Activated T-cell treated with anti-CD3 and anti-CD28 coated beads, Interleukin-2, amount 50 U/mL, for 24 hours (primary cell): ENCODE data around the gene PPP2R1B.

Experiments
- DNase-seq: peaks from one replicate; pipeline ENCODE4 v3.0.0-alpha.2; 2020
- H3K27ac Mint-ChIP-seq: 2 replicates; pipeline ENCODE4 v1.8.0; 2020; ENCODE audit warnings: mild to moderate bottlenecking, mixed read lengths
- H3K27me3 Mint-ChIP-seq: 2 replicates; pipeline ENCODE4 v1.8.0; 2020; ENCODE audit warnings: mixed read lengths
- H3K36me3 Mint-ChIP-seq: 2 replicates; pipeline ENCODE4 v1.8.0; 2020; ENCODE audit warnings: low read depth, mixed read lengths
- H3K4me1 Mint-ChIP-seq: 2 replicates; pipeline ENCODE4 v1.8.0; 2020; ENCODE audit warnings: low read depth, mixed read lengths
- H3K4me3 Mint-ChIP-seq: 2 replicates; pipeline ENCODE4 v1.8.0; 2020; ENCODE audit warnings: mild to moderate bottlenecking, moderate library complexity, mixed read lengths
- H3K9me3 Mint-ChIP-seq: 2 replicates; pipeline ENCODE4 v1.8.0; 2020; ENCODE audit warnings: mixed read lengths

The PPP2R1B gene

DNA sequence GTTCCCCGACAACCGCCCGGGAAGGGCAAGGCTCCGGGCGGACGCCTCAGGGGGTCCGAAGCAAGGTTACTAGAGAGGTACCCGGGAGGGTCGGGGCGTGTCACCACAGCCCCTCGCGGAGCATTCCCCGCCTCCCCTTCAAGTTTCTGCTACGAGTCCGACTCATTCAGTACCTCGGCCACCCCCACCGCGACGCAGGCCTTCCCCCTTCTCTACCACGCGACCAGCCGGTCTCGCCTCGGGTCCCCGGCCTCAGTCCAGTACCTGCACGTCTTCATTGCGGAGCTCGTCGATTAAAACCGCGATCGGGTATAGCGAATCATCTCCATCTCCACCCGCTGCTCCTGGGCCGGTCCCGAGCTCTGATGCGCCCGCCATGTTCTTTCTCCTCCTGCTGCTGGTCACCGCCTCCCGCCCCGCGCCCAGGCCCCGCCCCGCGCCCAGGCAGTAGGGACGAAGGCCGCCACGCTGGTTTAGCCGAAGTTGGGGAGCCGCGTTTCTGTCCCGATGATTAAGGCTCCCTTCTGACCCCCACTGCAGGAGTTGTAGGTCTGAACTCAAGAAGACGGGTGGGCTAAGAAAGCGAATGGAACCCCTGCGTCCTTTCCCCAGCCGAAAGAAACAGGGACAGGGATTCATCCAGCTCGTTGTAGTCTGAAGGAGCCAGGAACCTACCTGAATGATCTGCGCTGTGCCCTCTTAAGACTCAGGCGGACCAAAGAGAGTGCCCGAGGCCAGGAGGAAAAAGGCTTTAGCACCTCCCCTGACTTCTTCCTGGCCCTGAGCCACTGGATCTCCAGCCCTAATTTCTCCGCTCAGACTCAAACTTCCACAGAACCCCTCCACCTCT is at the start of gene PPP2R1B:
TSS of gene PPP2R1B (minus strand) at position 406 of the 850 bp plus-strand sequence. CDS start at position 378, 28 bp downstream.
- DNase-seq = peak; percentile 84
- H3K4me3 Mint-ChIP-seq = peak within 1 kb of the TSS; percentile 100

DNA sequence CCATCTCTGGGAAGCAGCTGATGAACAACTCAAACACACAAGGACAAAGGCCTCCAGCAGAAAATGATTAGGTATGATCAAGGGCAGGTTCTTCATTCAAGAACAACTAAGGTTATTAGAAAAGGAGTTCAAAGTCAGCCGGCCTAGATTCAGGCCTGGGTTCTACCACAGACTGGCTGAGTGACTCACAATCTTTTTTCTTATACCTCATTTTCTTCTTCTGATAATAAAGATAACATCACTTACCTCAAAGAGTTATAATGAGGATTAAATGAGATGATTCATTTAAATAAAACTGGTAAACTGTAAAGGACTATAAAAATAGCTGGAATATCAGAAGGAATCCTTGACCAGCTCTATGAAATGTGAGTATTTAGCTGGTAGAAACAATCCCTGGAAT is 49.3 kb upstream of the PPP2R1B start:
- Mint-ChIP-seq H3K36me3 (peaks cover 60% of the 10 kb centered on the region), H3K27me3 (no peaks in the 10 kb centered on the region), H3K27ac (no peak overlapping the region), H3K4me1 (peaks cover 9% of the 10 kb centered on the region), H3K9me3 (no peaks in the 10 kb centered on the region), H3K4me3 (no peak overlapping the region)
- no peak for DNase-seq

More for the DNA sequence above, at the start of gene PPP2R1B:
- Mint-ChIP-seq H3K27ac (peak within 1 kb of the TSS; percentile 99), H3K9me3 (no peaks in the 10 kb centered on the region), H3K27me3 (no peaks in the 10 kb centered on the region), H3K4me1 (peaks cover 39% of the 10 kb centered on the region), H3K36me3 (peaks cover 47% of the 10 kb centered on the region)

DNA sequence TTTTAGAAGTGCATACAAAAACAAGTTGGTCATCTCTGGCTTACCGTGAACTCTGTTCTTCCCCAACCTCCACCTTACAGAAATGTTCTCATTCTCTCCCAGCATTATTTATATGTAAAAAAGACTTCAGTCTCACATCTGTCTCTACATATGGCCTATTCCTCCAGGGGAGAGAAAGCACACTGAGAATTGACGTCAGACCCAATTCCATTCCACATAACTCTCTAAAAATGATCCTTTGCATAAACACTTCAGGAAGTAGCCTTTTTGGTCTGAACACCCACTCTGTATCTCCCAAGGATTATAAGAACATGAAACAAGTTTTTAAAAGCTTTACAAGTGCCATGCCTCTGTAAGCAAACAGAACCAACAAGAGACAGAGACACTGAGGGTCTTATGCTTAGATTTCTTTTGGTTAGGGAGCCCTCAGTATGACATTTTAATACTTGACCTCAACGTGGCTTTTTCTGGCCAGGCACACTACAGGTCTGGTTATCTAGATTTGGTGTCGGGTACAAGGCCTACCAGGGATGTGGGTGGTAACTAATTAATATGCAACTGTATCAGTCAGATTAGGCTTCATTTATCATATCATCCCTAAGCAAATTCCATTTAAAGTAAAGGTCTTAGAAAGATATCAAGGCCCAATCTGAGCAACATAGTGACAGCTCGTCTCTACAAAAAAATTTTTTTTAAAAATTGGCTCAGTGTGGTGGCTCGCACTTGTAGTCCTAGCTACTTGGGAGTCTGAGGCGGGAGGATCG is 48.5 kb upstream of the PPP2R1B start:
- no peak overlapping the region for H3K27ac Mint-ChIP-seq
- peaks cover 56% of the 10 kb centered on the region for H3K36me3 Mint-ChIP-seq
- H3K9me3 Mint-ChIP-seq = no peaks in the 10 kb centered on the region
- no peaks in the 10 kb centered on the region for H3K27me3 Mint-ChIP-seq
- H3K4me3 Mint-ChIP-seq = no peak overlapping the region
- no peak for DNase-seq
- peaks cover 9% of the 10 kb centered on the region for H3K4me1 Mint-ChIP-seq

DNA sequence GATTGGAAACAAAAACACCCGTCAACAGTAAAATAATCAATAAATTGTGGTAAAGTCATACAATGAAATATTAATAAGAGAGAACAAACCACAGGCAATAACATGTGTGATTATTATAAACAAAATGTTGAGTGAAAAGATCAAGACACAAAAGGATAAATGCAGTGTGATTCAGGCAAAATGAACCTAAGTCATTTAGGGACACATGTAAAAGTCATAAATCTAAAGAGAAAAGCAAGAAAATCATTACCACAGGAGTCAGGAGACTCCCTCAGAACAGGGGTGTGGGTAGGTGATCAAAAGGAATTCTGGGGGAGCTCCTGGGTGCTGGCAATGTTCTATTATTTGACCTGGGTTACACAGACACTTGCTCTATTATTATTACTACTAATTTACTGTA is 47.9 kb upstream of the PPP2R1B start:
- H3K27me3 Mint-ChIP-seq = no peaks in the 10 kb centered on the region
- no peak overlapping the region for H3K27ac Mint-ChIP-seq
- H3K9me3 Mint-ChIP-seq = no peaks in the 10 kb centered on the region
- peaks cover 9% of the 10 kb centered on the region for H3K4me1 Mint-ChIP-seq
- peaks cover 60% of the 10 kb centered on the region for H3K36me3 Mint-ChIP-seq
- H3K4me3 Mint-ChIP-seq = no peak overlapping the region
- no peak for DNase-seq

DNA sequence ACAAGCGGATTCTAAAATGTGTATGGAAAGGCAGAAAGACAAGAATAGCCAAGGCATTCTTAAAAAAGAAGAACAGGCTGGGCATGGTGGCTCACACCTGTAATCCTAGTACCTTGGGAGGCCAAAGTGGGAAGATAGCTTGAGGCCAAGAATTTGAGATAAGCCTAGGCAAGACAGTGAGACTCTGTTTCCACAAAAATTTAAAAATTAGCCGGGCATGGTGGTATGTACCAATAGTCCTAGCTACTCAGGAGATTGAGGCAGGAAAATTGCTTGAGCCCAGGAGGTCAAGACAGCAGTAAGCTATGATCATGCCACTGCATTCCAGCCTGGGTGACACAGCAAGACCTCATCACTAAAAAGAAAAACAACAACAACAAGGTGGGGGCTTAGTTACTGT is 46.0 kb upstream of the PPP2R1B start:
- H3K4me1 Mint-ChIP-seq = peaks cover 9% of the 10 kb centered on the region
- H3K9me3 Mint-ChIP-seq = no peaks in the 10 kb centered on the region
- no peak overlapping the region for H3K27ac Mint-ChIP-seq
- H3K4me3 Mint-ChIP-seq = no peak overlapping the region
- H3K27me3 Mint-ChIP-seq = no peaks in the 10 kb centered on the region
- no peak for DNase-seq
- H3K36me3 Mint-ChIP-seq = peaks cover 71% of the 10 kb centered on the region

DNA sequence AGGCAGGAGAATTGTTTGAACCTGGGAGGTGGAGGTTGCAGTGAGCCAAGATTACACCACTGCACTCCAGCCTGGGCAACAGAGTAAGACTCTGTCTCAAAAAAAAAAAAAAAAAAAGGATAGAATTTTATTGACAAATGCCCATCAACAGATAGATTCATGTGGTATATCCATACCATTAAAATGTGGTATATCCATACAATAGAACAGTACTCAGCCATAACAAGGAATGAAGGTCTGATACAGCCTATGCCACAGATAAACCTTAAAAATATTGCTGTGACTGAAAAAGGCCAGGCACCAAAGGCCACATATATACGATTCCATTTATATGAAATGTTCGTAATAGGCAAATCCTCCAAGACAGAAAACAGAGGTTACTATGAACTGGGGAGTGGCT is 45.3 kb upstream of the PPP2R1B start:
- no peak for DNase-seq
- Mint-ChIP-seq H3K27ac (no peak overlapping the region), H3K4me1 (peaks cover 9% of the 10 kb centered on the region), H3K4me3 (no peak overlapping the region), H3K36me3 (peaks cover 72% of the 10 kb centered on the region), H3K9me3 (no peaks in the 10 kb centered on the region), H3K27me3 (no peaks in the 10 kb centered on the region)

DNA sequence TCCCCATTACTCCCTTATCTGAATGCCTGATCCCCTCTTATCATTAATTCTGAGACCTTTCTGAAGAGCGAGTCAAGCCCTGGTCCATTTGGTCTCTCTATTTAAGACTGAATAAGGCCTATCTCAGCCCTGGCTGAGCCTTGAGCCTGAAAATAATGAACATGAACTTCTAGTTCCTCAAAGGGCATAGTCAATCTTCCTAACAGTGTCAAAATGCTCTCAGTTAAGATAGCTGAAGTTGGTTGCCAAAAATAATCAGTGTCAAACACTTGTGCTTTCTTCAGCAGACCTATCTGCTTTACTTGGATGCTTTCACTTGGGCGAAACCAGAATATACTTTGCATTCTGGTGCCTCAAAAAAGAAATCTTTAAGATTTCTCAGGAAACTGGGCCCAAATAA is 42.6 kb upstream of the PPP2R1B start:
- DNase-seq = no peak
- Mint-ChIP-seq H3K27me3 (no peaks in the 10 kb centered on the region), H3K36me3 (peaks cover 74% of the 10 kb centered on the region), H3K9me3 (no peaks in the 10 kb centered on the region), H3K4me3 (no peak overlapping the region), H3K4me1 (no peaks in the 10 kb centered on the region), H3K27ac (peak overlapping the region; percentile 2)

DNA sequence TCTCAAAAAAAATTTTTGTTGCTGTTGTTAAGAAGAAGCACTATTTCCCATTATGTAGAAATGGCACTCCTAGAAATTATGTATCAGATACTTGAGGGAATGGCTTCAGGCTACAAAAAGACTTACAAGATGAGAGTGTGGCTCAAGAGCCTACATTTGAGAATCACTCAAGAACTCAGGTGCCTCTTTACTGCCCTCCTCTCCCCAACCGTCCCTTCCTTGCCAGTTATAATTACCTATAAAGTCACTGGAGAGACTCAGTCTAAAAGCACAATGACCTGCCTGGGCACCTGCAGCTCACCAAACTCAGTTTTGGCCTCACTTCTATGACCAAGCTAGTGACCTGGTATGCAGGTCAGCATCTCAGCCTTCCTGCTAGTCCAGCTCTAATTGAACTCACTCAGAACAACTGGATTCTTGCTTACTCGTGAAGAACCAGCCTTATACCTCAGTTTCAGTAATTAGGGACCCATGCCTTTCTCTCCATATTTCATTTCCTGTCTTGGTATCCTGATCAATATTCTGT is 41.9 kb upstream of the PPP2R1B start:
- no peaks in the 10 kb centered on the region for H3K4me1 Mint-ChIP-seq
- H3K27me3 Mint-ChIP-seq = no peaks in the 10 kb centered on the region
- no peak overlapping the region for H3K4me3 Mint-ChIP-seq
- H3K27ac Mint-ChIP-seq = no peak overlapping the region
- no peak for DNase-seq
- H3K36me3 Mint-ChIP-seq = peaks cover 77% of the 10 kb centered on the region
- no peaks in the 10 kb centered on the region for H3K9me3 Mint-ChIP-seq

DNA sequence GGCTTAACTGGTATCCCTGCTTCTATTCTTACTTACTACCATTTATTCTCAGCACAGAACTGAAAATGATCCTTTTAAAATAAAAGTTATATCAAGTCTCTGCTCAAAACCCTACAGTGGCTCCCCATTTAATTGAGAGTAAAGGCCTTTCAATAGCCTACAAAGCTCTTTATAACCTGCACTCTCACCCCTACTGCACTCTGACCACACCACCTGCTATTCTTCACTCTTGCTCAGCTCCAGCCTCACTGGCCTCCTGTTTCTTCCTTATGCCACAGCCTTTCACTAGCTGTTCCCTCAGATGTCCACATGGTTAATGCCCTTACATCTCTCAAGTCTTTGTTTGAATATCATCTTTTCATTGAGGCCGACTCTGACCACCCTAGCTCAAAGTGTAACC is 40.9 kb upstream of the PPP2R1B start:
- peaks cover 80% of the 10 kb centered on the region for H3K36me3 Mint-ChIP-seq

DNA sequence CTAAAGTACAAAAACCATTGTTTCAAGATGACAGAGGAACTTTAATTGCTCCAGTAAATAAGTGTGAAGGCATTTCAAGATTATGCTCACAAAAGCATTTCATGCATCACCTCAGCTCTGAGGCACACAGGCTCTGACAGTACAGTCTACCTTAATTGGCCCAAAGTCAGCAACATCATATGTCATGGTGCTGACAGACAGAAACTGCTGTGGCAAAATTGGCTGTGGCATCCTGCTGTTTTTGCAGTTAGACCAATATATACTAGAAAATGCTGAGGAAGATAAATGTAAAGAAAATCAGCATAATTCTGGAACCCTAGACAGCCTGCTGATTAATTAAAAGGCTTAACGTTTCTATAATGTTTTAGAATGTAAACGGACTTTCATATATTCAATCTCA is 34.9 kb upstream of the PPP2R1B start:
- no peak overlapping the region for H3K4me3 Mint-ChIP-seq
- DNase-seq = no peak
- H3K4me1 Mint-ChIP-seq = peaks cover 4% of the 10 kb centered on the region
- peaks cover 2% of the 10 kb centered on the region for H3K9me3 Mint-ChIP-seq
- H3K27me3 Mint-ChIP-seq = no peaks in the 10 kb centered on the region
- H3K36me3 Mint-ChIP-seq = peaks cover 90% of the 10 kb centered on the region
- no peak overlapping the region for H3K27ac Mint-ChIP-seq

More for the DNA sequence above, 40.9 kb upstream of the PPP2R1B start:
- no peaks in the 10 kb centered on the region for H3K4me1 Mint-ChIP-seq
- H3K9me3 Mint-ChIP-seq = no peaks in the 10 kb centered on the region
- H3K4me3 Mint-ChIP-seq = no peak overlapping the region
- no peak overlapping the region for H3K27ac Mint-ChIP-seq
- DNase-seq = no peak
- no peaks in the 10 kb centered on the region for H3K27me3 Mint-ChIP-seq

DNA sequence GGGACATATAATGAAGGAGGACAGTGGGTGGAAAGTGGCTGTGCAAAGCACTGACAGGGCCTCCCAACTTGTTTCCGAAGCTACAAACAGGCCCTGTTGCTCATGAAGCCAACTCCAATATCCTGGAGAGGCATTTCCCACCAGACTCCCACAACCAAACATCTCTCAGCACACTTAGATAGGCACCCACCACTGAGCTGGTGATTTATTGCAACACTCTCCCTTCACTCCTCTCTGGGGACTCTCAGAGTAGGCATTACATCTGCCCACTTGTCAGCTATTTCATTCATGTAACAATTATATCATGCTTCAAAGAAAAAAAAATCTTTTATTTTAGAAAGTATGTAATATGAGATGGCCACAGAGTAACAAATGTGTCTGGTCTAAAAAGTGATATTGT is 32.1 kb upstream of the PPP2R1B start:
- no peak for DNase-seq
- H3K36me3 Mint-ChIP-seq = peaks cover 77% of the 10 kb centered on the region

DNA sequence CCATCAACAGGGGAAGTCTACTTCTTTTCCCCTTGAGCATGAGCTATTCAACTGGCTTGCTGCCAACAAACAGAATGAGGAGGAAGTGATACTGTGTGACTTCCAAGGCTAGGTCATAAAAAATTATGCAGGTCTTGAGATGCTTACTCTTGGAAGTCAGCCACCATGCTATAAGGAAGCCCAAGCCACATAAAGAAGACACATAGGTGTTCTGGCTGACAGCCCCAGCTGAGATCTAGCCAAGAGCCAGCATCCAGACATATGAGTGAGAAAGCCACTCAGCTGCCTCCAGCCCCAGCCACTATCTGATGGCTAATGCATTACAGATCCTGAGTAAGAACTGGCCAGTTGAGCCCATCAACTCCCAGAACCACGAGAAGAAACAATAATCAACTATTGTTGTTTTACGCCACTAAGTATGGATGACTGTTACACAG is 31.0 kb upstream of the PPP2R1B start:
- no peak for DNase-seq
- H3K4me3 Mint-ChIP-seq = no peak overlapping the region
- H3K4me1 Mint-ChIP-seq = peaks cover 4% of the 10 kb centered on the region
- no peak overlapping the region for H3K27ac Mint-ChIP-seq
- H3K9me3 Mint-ChIP-seq = peaks cover 2% of the 10 kb centered on the region
- H3K36me3 Mint-ChIP-seq = peaks cover 71% of the 10 kb centered on the region
- H3K27me3 Mint-ChIP-seq = no peaks in the 10 kb centered on the region

More for the DNA sequence above, 32.1 kb upstream of the PPP2R1B start:
- H3K27ac Mint-ChIP-seq = no peak overlapping the region
- no peak overlapping the region for H3K4me3 Mint-ChIP-seq
- H3K4me1 Mint-ChIP-seq = peaks cover 4% of the 10 kb centered on the region
- no peaks in the 10 kb centered on the region for H3K27me3 Mint-ChIP-seq
- peaks cover 2% of the 10 kb centered on the region for H3K9me3 Mint-ChIP-seq

DNA sequence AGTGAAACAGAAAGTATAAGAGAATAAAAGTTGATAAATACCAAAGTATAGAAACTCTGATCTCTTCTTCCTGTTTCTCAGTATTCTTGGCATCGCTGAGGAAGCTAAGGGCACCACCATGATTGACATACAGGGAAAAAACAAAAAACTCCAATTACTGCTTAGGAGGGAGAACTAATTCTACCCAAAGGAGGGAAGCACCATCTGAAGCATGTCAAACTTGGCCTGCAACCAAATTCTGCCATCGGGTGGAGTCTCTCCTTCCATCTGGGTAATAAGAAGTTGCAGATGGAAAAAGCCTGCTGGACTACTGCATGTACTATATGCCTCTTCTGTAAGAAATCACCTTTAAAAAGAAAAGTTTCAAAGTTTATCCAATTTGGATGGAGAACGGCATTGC is 30.5 kb upstream of the PPP2R1B start:
- peaks cover 2% of the 10 kb centered on the region for H3K9me3 Mint-ChIP-seq
- H3K4me3 Mint-ChIP-seq = no peak overlapping the region
- H3K27me3 Mint-ChIP-seq = no peaks in the 10 kb centered on the region
- H3K27ac Mint-ChIP-seq = no peak overlapping the region
- H3K36me3 Mint-ChIP-seq = peaks cover 68% of the 10 kb centered on the region
- no peak for DNase-seq
- peaks cover 4% of the 10 kb centered on the region for H3K4me1 Mint-ChIP-seq

DNA sequence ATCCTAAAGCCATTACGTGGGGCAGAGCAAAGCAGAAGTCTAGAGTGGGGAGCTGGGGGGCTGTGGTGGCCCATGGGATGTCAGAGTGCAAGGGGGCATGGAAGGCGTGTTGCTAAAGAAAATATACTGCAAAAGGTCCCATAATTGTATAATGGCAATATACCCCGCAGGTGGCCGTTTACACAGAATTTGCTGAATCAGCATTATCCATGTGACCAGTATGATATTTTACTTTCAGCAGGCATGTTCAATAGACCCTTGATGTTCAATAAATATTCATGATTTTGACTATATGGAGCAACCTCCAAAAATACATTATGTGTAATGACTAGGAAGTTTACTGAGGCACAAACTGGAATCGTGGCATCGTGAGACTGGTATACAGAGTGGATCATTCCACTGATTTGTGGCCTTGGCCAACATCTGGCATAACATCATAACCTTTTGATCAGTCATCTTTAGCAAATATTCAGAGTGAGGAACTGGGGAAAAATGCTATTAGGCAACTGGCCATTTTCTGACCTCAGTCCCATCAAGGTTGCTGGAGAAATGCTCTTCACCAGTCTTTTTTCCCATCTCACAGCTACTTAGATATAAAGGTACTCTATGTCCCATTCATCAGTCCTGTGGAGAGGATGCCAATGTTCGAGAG is 29.3 kb upstream of the PPP2R1B start:
- Mint-ChIP-seq H3K4me3 (no peak overlapping the region), H3K36me3 (peaks cover 61% of the 10 kb centered on the region), H3K9me3 (peaks cover 2% of the 10 kb centered on the region), H3K27me3 (no peaks in the 10 kb centered on the region), H3K27ac (no peak overlapping the region), H3K4me1 (peaks cover 4% of the 10 kb centered on the region)
- DNase-seq = no peak
